ENCODE data around the gene FAM229B.

FAM229B gene

GRCh38 chr6:112145080-112145573, 57.7 kb downstream of the FAM229B start:
- no peak for DNase-seq

- DNase-seq, result no peak
Measured at GRCh38 chr6:112148103-112148502, 60.7 kb downstream of the FAM229B start.

GRCh38 chr6:112149236-112149635, 61.8 kb downstream of the FAM229B start:
- DNase-seq, result no peak

- no peak for DNase-seq
Measured at GRCh38 chr6:112149719-112150263, 62.4 kb downstream of the FAM229B start.

GRCh38 chr6:112150363-112150762, 63.0 kb downstream of the FAM229B start:
- no peak for DNase-seq

Data from CD4-positive, alpha-beta T cell treated with Interleukin-15 for 1 hour (primary cell).